HepG2 (cell line): ENCODE measurements around the gene RBM22. TPM values are rescaled to one million over a fixed set of nuclear protein-coding genes. Genes with fewer than 3 reads are reported as not detected.

Source experiments
- ATAC-seq: fragments of 200-7000 bp; cut with Tn5 transposase; 3 replicates; pipeline ENCODE4 v1.9.1; 2020; ENCODE audit warnings: mild to moderate bottlenecking, moderate library complexity
- BruUV-seq: library from RNA; stranded (reverse); fragments of 400-500 nt; replicated peaks from 2 replicates; lab custom pipeline; 2021; lab: Mats Ljungman, UMichigan
- CTCF ChIA-PET: fragments of 300-600 bp; formaldehyde crosslinking; extraction: SDS; loops from one replicate; lab custom pipeline; 2021; ENCODE audit warnings: low total read pairs, inconsistent platforms, low intra/inter-chr PET ratio; lab: Yijun Ruan, JAX
- POLR2A ChIA-PET: fragments of 350-600 bp; sonication (Branson Sonifier 250); formaldehyde crosslinking; loops from one replicate; lab custom pipeline; 2020; ENCODE audit warnings: antibody characterized with exemption, inconsistent platforms; lab: Yijun Ruan, JAX
- DNase-seq: peaks from one replicate; pipeline ENCODE4 v3.0.0-alpha.2; 2015; ENCODE audit warnings: low spot score
- FAIRE-seq: peaks from 3 replicates; lab custom pipeline; 2011; peaks lifted over from hg19 to GRCh38; lab: Jason Lieb, UNC
- H2AFZ ChIP-seq: one replicate; pipeline ENCODE4 v1.6.1; 2011; ENCODE audit warnings: low read length, inconsistent platforms
- H3K27ac ChIP-seq: fragments of 300-600 bp; 3 replicates; pipeline ENCODE4 v1.8.0; 2011; ENCODE audit warnings: mixed run types, mild to moderate bottlenecking, mixed read lengths, low read length, inconsistent platforms; ENCODE audit not compliant: insufficient read depth; ENCODE audit errors: extremely low read length
- H3K27me3 ChIP-seq, 2 experiments: fragments of 200-600 bp in 1 of 2; 2 replicates in 1 of 2; 3 replicates in 1 of 2; pipeline versions ENCODE4 v1.6.0 to v1.8.0; 2011; ENCODE audit warnings: low read length in 2 of 2, mild to moderate bottlenecking in 2 of 2, moderate library complexity in 2 of 2, inconsistent platforms in 1 of 2; ENCODE audit not compliant: insufficient read depth in 2 of 2, control insufficient read depth in 1 of 2
- H3K36me3 ChIP-seq, 2 experiments: fragments of 200-600 bp in 1 of 2; replicated peaks in 1 of 2; 2 replicates in 1 of 2; 3 replicates in 1 of 2; pipeline versions ENCODE4 v1.5.1 to v1.8.0; 2011; ENCODE audit warnings: low read length in 2 of 2, inconsistent platforms in 1 of 2; ENCODE audit not compliant: insufficient read depth in 2 of 2, control insufficient read depth in 1 of 2
- H3K4me1 ChIP-seq: 2 replicates; pipeline ENCODE4 v1.5.1; 2012; ENCODE audit warnings: low read length, inconsistent platforms; ENCODE audit not compliant: insufficient read depth
- H3K4me2 ChIP-seq: 2 replicates; pipeline ENCODE4 v1.6.0; 2011; ENCODE audit warnings: low read depth, low read length, inconsistent platforms
- H3K4me3 ChIP-seq, 3 experiments: fragments of 200-600 bp in 1 of 3; sonication (generic), shearing (Covaris generic) in 1 of 3; replicated peaks in 1 of 3; 2 replicates each; pipeline ENCODE4 v1.5.1; 2011 to 2016; ENCODE audit warnings: low read length in 3 of 3, inconsistent platforms in 2 of 3, low read depth in 2 of 3, mild to moderate bottlenecking in 2 of 3, control low read depth in 1 of 3, mixed read lengths in 1 of 3; ENCODE audit not compliant: insufficient read depth in 1 of 3
- H3K79me2 ChIP-seq: one replicate; pipeline ENCODE4 v1.6.1; 2011; ENCODE audit warnings: low read length, inconsistent platforms; ENCODE audit not compliant: insufficient read depth
- H3K9ac ChIP-seq: 2 replicates; pipeline ENCODE4 v1.6.0; 2011; ENCODE audit warnings: mild to moderate bottlenecking, low read depth, low read length, inconsistent platforms; ENCODE audit not compliant: insufficient read depth
- H3K9me3 ChIP-seq: 2 replicates; pipeline ENCODE4 v1.5.1; 2012; ENCODE audit warnings: mild to moderate bottlenecking, low read length
- H4K20me1 ChIP-seq: 2 replicates; pipeline ENCODE4 v1.6.0; 2011; ENCODE audit warnings: inconsistent platforms, mild to moderate bottlenecking, low read length, moderate library complexity; ENCODE audit not compliant: insufficient read depth
- ARID2 ChIP-seq: sonication (generic); formaldehyde crosslinking; IDR thresholded peaks from 2 replicates; pipeline ENCODE4 v1.8.1; 2022; ENCODE audit warnings: mild to moderate bottlenecking, missing genetic modification reagents, borderline replicate concordance
- ARID4A ChIP-seq: sonication (generic); formaldehyde crosslinking; IDR thresholded peaks from 2 replicates; pipeline ENCODE4 v1.5.0; 2020; ENCODE audit warnings: mild to moderate bottlenecking, missing genetic modification reagents, borderline replicate concordance
- CENPT ChIP-seq: sonication (generic); formaldehyde crosslinking; IDR thresholded peaks from 2 replicates; pipeline ENCODE4 v1.8.0; 2022; ENCODE audit warnings: low read depth, mild to moderate bottlenecking, moderate library complexity, missing genetic modification reagents
- CSRNP2 ChIP-seq: sonication (generic); formaldehyde crosslinking; conservative IDR thresholded peaks from 2 replicates; pipeline ENCODE4 v1.8.0; 2022; ENCODE audit warnings: low read depth, missing genetic modification reagents
- DBP ChIP-seq: sonication (generic); formaldehyde crosslinking; IDR thresholded peaks from 2 replicates; pipeline ENCODE4 v1.4.0; 2020; ENCODE audit warnings: missing genetic modification reagents; ENCODE audit errors: not compliant biosample characterization
- HHEX ChIP-seq: IDR thresholded peaks from 2 replicates; pipeline ENCODE4 v1.6.1; 2016; ENCODE audit warnings: control low read depth
- IRF1 ChIP-seq: sonication (generic); formaldehyde crosslinking; IDR thresholded peaks from 2 replicates; pipeline ENCODE4 v1.4.0; 2020; ENCODE audit warnings: low read depth, mild to moderate bottlenecking, missing genetic modification reagents
- POLR2AphosphoS5 ChIP-seq: IDR thresholded peaks from 2 replicates; pipeline ENCODE4 v1.6.1; 2012; ENCODE audit warnings: low read depth, low read length
- ZNF18 ChIP-seq: sonication (generic); formaldehyde crosslinking; IDR thresholded peaks from 2 replicates; pipeline ENCODE4 v1.8.0; 2022; ENCODE audit warnings: mild to moderate bottlenecking, missing genetic modification reagents; ENCODE audit not compliant: insufficient replicate concordance
- ZNF335 ChIP-seq: sonication (generic); formaldehyde crosslinking; IDR thresholded peaks from 2 replicates; pipeline ENCODE4 v1.4.0; 2020; ENCODE audit warnings: missing genetic modification reagents
- ZNF616 ChIP-seq: sonication (generic); formaldehyde crosslinking; IDR thresholded peaks from 2 replicates; pipeline ENCODE4 v1.5.0; 2020; ENCODE audit warnings: low read depth, mild to moderate bottlenecking, missing genetic modification reagents
- WGBS: methylation state at CpG from one replicate; pipeline ENCODE4 v1.1.6; 2017; ENCODE audit warnings: low lambda C conversion rate; 5-methylcytosine and 5-hydroxymethylcytosine counted together
- in situ Hi-C: cut with HindIII; loops from 2 replicates; pipeline ENCODE4 v1.10.0; 2017; ENCODE audit warnings: low pct_unique_long_range_greater_than_20kb; ENCODE audit not compliant: extremely low pct_ligation_motif_present
- intact Hi-C: fragments of 100-400 bp; cut with micrococcal nuclease; formaldehyde crosslinking; loops from one replicate; pipeline ENCODE4 v1.10.0; 2022; ENCODE audit not compliant: unreplicated experiment
- polyA plus RNA-seq, 8 experiments: library from polyadenylated mRNA; depleted of rRNA in 3 of 8; stranded (reverse) in 7 of 8; unstranded in 1 of 8; fragments of >200 nt; fragmentation: Illumina TruSeq in 4 of 8; extraction: Trizol in 4 of 8; gene quantifications; 2 replicates each; pipeline versions ENCODE4 v1.2.1 to v1.2.3, GENCODE V29; 2011 to 2016; ENCODE audit warnings: low read depth in 4 of 8, missing spikeins in 1 of 8, mixed read lengths in 1 of 8; ENCODE audit not compliant: insufficient read depth in 1 of 8
- total RNA-seq, 5 experiments: library from RNA; depleted of rRNA; stranded (reverse); fragments of >200 nt; fragmentation: Illumina TruSeq; extraction: Trizol; gene quantifications; 2 replicates each; pipeline ENCODE4 v1.2.3, GENCODE V29; 2016; ENCODE audit warnings: low read depth in 1 of 5

The RBM22 gene
- total and polyA plus RNA-seq, 2 of the 13 experiments (the other 11 are each of a cell fraction or from before 2014, with no cell fraction given) = 28.3 to 35.0 TPM

GRCh38 chr5:150661821-150662596 is 38.9 kb downstream of the RBM22 start:
- H4K20me1 ChIP-seq = no peaks in the 10 kb centered on the region
- no peak overlapping the region for H2AFZ ChIP-seq
- no peak overlapping the region for H3K4me2 ChIP-seq
- no peak overlapping the region for H3K4me3 ChIP-seq
- H3K4me1 ChIP-seq = peaks cover 10% of the 10 kb centered on the region
- FAIRE-seq (no peak), ATAC-seq (no peak), DNase-seq (no peak)
- ChIA-PET CTCF (no interaction called here), POLR2A (no interaction called here)
- H3K9me3 ChIP-seq = no peaks in the 10 kb centered on the region
- intact Hi-C loops (no loop called here), in situ Hi-C loops (loop anchor here (25.0 kb wide), 1 partner anchor 200 kb away; no protein-coding TSS in a partner anchor)
- no peak overlapping the region for H3K27ac ChIP-seq
- no TSS peak for BruUV-seq
- H3K27me3 ChIP-seq = peaks cover 4 to 30% of the 10 kb centered on the region in 2 experiments; a peak in 4 of 5 replicates
- no peak overlapping the region for H3K9ac ChIP-seq
- no peaks in the 10 kb centered on the region for H3K36me3 ChIP-seq
- H3K79me2 ChIP-seq = no peaks in the 10 kb centered on the region
- WGBS = 18% methylated on average over 10 of the region's 10 CpGs
- no peak for TF ChIP-seq POLR2AphosphoS5
- no peak for TF ChIP-seq ZNF616 (CRISPR knock-in tag)
- no peak for TF ChIP-seq ZNF335 (CRISPR knock-in tag)
- TF ChIP-seq CENPT = no peak
- no peak for TF ChIP-seq ZNF18
- TF ChIP-seq CSRNP2 (CRISPR knock-in tag) = no peak
- TF ChIP-seq IRF1 (CRISPR knock-in tag) = no peak
- no peak for TF ChIP-seq ARID4A
- no peak for TF ChIP-seq DBP (CRISPR knock-in tag)
- no peak for TF ChIP-seq ARID2 (CRISPR knock-in tag)
- TF ChIP-seq HHEX (CRISPR knock-in tag) = no peak
